Stimulated activated CD4-positive, alpha-beta T cell treated with anti-CD3 and anti-CD28 coated beads, TNF-alpha, amount 100 ng/mL, for 24 hours (primary cell): ENCODE results near the gene MFSD8.
A peak's percentile ranks its signal among the peaks of the same experiment; 100 is the strongest.
"Not testable (repeated sequence)": the region's sequence is repeated elsewhere in the genome, so short reads cannot be mapped to it uniquely, and the experiment has no call there.

Experiments used
- DNase-seq, 3 experiments: peaks; one replicate each; pipeline ENCODE4 v3.0.0-alpha.2; 2020; ENCODE audit warnings: low read depth in 3 of 3

The MFSD8 gene

DNA sequence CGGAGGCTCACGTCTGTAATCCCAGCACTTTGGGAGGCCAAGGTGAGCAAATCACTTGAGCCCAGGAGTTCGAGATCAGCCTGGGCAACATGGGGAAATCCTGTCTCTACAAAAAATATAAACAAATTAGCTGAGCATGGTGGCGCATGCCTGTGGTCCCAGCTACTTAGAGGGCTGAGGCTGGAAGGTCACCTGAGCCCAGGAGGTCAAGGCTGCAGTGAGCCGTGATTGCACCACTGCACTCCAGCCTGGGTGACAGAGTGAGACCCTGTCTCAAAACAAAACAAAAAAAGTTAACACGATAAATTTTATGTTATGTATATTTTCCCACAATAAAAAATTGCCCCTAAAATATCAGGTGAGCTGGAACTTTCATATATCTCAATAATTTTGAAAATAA lies 33.1 kb downstream of the MFSD8 start:
- DNase-seq, result not testable (repeated sequence)

DNA sequence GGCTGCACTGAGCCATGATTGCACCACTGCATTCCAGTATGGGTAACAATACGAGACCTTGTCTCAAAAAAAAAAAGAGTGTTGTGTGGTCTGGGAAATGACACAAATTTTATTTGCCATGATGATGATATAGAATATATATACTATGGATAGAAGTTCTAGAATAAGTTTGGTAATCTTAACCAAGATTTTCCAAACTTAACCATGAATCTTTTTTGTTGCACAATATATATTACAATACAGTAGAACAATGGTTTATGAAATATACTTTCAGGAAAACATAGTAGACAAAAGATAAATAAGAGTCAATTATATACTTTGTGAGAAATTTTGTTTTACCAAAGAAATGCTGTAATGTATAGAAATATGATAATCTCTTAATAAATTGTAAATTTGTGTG lies 34.8 kb downstream of the MFSD8 start:
- no peak for DNase-seq

- DNase-seq, result not testable (repeated sequence)
These were observed 39.3 kb downstream of the MFSD8 start for GRCh38 chr4:127925720-127926119.

- DNase-seq, result no peak
These were observed 42.7 kb downstream of the MFSD8 start for GRCh38 chr4:127922226-127922625.

DNA sequence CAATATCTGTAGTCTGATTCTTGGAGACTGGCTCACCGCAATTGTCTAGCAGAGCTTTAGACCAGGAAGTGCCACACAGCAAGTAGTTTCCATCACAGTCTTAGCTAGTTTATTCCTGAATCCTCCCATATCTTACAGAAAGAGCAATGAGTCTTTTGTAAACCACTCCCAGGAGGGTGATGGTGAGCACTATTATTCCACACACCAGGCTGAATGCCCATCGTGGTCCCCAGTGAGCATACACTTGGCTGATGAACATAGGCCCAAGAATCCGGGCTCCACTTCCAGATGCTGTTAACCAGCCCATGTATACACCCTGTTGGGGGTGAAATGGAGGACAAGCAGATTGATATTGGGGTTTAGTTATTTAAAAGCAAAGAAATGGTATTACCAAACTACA lies 44.5 kb downstream of the MFSD8 start:
- DNase-seq, result no peak

GRCh38 chr4:127917151-127917550 lies 47.8 kb downstream of the MFSD8 start:
- no peak for DNase-seq

- no peak for DNase-seq
These were observed 48.5 kb downstream of the MFSD8 start for GRCh38 chr4:127916512-127916911.

DNA sequence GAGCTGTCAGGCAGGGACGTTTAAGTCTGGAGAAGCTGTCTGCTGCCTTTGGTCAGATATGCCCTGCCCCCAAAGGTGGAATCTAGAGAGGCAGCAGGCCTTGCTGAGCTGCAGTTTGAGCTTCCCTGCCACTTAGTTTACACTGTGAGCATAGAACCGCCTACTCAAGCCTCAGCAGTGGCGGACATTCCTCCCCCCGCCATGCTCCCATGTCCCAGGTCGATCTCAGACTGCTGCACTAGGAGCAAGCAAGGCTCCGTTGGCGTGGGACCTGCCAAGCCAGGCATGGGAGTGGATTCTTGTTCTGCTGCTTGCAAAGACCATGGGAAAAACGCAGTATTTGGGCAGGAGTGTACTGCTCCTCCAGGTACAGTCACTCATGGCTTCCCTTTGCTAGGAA lies 59.9 kb downstream of the MFSD8 start:
- no peak for DNase-seq

DNA sequence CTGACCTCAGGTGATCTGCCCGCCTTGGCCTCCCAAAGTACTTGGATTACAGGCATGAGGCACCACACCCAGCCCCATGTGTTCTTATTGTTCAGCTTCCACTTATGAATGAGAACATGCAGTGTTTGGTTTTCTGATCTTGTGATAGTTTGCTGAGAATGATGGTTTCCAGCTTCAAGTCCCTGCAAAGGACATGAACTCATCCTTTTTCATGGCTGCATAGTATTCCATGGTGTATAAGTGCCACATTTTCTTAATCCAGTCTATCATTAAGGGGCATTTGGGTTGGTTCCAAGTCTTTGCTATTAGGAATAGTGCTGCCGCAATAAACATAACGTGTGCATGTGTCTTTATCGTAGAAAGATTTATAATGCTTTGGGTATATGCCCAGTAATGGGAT lies 65.3 kb downstream of the MFSD8 start:
- not testable (repeated sequence) for DNase-seq

DNA sequence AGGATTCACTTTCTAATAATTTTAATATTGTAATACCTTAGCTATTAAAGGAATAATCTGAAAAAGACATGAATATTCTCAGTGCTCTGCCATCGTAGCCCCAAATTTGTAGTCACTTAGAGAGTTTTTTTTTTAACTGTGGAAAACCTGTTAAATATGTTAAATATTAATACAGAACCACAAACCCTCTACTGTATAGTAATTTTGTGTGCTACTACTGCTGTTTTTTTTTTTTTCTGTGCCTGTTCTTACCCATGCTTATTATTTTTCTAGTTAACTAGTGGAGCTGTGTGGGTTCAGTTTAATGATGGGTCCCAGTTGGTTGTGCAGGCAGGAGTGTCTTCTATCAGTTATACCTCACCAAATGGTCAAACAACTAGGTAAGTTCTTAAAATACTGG lies 68.4 kb downstream of the MFSD8 start:
- no peak for DNase-seq

DNA sequence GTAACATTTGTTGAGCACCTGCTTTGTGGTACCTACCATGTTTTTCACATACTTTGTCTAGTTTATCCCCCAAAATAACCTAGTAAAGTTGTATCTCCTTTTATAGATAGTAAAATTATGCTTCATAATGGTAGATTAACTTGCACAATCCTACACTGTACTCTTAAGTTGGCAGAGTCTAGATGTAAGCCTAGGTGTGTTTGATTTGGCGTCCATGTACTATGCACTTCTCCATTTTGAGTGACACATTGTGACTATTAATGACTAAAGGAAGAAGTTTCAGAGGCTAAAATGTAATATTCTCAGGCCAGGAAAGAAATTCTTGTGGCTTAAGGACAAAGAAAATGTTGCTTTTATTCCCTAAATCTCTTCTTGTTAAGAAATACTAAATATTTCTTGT lies 68.9 kb downstream of the MFSD8 start:
- DNase-seq, result no peak

DNA sequence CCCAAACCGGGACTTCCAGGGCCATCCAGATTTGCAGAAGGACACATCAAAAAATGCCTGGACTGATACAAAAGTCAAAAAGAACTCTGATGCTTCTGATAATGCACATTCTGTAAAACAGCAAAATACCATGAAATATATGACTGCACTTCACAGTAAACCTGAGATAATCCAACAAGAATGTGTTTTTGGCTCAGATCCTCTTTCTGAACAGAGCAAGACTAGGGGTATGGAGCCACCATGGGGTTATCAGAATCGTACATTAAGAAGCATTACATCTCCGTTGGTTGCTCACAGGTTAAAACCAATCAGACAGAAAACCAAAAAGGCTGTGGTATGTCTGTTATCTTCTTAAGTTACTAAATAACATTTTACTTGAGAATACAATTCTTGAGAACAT lies 75.1 kb downstream of the MFSD8 start:
- no peak for DNase-seq

GRCh38 chr4:127888559-127888958 lies 76.4 kb downstream of the MFSD8 start:
- no peak for DNase-seq

GRCh38 chr4:127881563-127881864 lies 83.5 kb downstream of the MFSD8 start:
- DNase-seq, result no peak

DNA sequence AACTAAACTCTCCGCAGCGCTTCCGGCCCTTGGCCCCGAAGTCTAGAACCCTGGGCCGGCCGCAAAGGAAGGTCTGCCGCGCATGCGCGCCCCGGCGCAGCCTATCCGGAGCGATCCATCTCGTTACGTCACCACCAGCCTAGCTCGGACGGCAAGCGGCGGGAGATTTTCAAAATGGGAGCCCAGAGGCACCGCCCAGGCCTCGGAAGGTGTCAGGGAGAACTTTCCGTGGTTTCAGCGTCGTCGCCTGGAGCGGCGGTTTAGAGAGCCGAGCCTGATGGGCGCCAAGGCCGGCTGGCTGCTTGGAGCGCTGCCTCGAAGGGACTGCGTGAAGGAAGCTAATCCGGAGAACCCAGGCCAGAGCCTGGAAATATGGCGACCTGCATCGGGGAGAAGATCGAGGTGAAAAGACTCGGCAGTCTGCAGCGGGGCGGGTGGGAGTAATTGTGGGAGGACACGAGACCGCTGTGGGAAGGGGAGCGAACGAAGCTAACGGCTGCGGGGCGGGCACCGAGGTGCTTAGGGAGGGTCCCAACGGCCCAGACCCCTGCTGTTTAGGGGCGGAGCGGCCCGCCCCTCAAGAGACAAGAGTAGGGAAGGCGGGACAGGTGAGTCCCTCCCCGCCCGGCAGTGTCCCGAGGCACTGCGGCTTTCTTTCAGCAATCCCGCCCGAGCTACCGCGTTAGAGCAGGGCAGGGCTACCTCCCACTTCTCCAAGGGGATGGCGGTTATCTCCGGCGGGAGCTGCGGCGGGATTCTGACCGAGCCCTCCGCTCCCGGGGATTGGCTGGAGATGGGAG lies 84.0 kb downstream of the MFSD8 start, which contains the start of gene PLK4:
Gene PLK4, plus strand, starts transcription at position 131 of the 800 bp plus-strand sequence. Its CDS starts 242 bp downstream, at position 373.
- DNase-seq, result peak; percentile 88 to 94 (median 88)

GRCh38 chr4:127875791-127876190 lies 89.2 kb downstream of the MFSD8 start:
- DNase-seq, result no peak

DNA sequence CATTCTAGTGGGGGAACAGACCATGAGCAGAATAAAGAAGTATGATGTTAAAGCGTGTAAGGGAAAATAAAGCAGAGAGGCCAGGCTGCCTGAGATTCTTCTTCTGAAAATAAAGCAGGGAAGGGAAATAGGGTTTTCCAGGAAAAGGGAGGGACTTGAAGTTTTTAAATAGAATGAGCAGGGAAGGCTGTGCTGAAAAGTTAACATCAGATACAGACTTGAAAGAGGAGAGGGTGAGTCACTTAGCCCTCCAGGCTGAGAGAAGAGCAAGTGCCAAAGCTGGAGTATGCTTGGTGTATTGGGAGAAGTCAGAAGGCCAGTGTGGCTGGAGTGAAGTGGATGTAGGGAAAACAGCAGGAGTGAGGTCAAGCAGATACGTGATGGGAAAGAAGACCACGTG lies 94.3 kb downstream of the MFSD8 start:
- DNase-seq, result no peak

GRCh38 chr4:127870281-127870680 lies 94.7 kb downstream of the MFSD8 start:
- DNase-seq, result no peak

DNA sequence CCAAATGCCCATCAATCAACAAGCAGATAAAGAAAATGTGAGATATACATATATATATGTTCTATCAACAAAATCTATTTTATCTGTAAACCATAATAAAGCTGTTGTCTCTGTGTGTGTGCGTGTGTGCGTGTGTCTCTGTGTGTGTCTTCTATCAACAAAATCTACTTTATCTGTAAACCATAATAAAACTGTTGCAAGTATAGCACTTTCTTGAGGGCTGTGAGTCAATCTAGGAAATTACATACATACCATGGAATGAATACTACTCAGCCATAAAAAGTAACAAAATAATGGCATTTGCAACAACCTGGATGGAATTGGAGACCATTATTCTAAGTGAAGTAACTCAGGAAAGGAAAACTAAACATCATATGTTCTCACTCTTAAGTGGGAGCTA lies 96.8 kb downstream of the MFSD8 start:
- no peak for DNase-seq
